Epidermal melanocyte (primary cell): ENCODE measurements around the gene ZNF506.
A peak's percentile ranks its signal among the peaks of the same experiment; 100 is the strongest.
"Not testable (repeated sequence)": the region's sequence is repeated elsewhere in the genome, so short reads cannot be mapped to it uniquely, and the experiment has no call there.

ENCODE experiments used
- DNase-seq: peaks from one replicate; pipeline ENCODE4 v3.0.0; 2011; ENCODE audit warnings: low spot score; ENCODE audit not compliant: insufficient read length

Gene ZNF506

GRCh38 chr19:19821366-19821951 is at the start of gene ZNF506:
Gene ZNF506, minus strand, starts transcription at chr19:19821750. Its CDS starts 147 bp downstream, at chr19:19821603.
- DNase-seq, result peak; percentile 94

GRCh38 chr19:19870086-19870485 is 48.5 kb upstream of the ZNF506 start:
- not testable (repeated sequence) for DNase-seq

- DNase-seq, result no peak
Measured at GRCh38 chr19:19866611-19867248, 45.2 kb upstream of the ZNF506 start.

GRCh38 chr19:19865750-19866610 is 44.4 kb upstream of the ZNF506 start, which contains the start of gene ZNF253:
Gene ZNF253, plus strand, starts transcription at chr19:19865882. Its CDS starts 115 bp downstream, at chr19:19865997.
- DNase-seq, result peak; percentile 89

- no peak for DNase-seq
Measured at GRCh38 chr19:19860756-19861390, 39.3 kb upstream of the ZNF506 start.

GRCh38 chr19:19858751-19859150 is 37.2 kb upstream of the ZNF506 start:
- no peak for DNase-seq

- not testable (repeated sequence) for DNase-seq
Measured at GRCh38 chr19:19851740-19852139, 30.2 kb upstream of the ZNF506 start.

GRCh38 chr19:19849056-19849455 is 27.5 kb upstream of the ZNF506 start:
- DNase-seq, result no peak

- DNase-seq, result no peak
Measured at GRCh38 chr19:19847781-19848180, 26.2 kb upstream of the ZNF506 start.

GRCh38 chr19:19835560-19836038 is 14.0 kb upstream of the ZNF506 start:
- no peak for DNase-seq

- DNase-seq, result no peak
Measured at GRCh38 chr19:19826875-19827274, 5.3 kb upstream of the ZNF506 start.

- no peak for DNase-seq
Measured at GRCh38 chr19:19823916-19824315, 2.4 kb upstream of the ZNF506 start.

- not testable (repeated sequence) for DNase-seq
Measured at GRCh38 chr19:19821976-19822375, 426 bp upstream of the ZNF506 start.

- no peak for DNase-seq
Measured at GRCh38 chr19:19820774-19821320, 703 bp downstream of the ZNF506 start.

- DNase-seq, result no peak
Measured at GRCh38 chr19:19817357-19817756, 4.2 kb downstream of the ZNF506 start.

- no peak for DNase-seq
Measured at GRCh38 chr19:19816679-19817078, 4.9 kb downstream of the ZNF506 start.

- DNase-seq, result not testable (repeated sequence)
Measured at GRCh38 chr19:19811999-19812398, 9.6 kb downstream of the ZNF506 start.

GRCh38 chr19:19805480-19805879 is 16.1 kb downstream of the ZNF506 start:
- no peak for DNase-seq

- DNase-seq, result no peak
Measured at GRCh38 chr19:19788015-19788414, 33.5 kb downstream of the ZNF506 start.

- DNase-seq, result not testable (repeated sequence)
Measured at GRCh38 chr19:19785476-19785875, 36.1 kb downstream of the ZNF506 start.

GRCh38 chr19:19782783-19783182 is 38.8 kb downstream of the ZNF506 start:
- DNase-seq, result no peak
